HG02981 (cell line): ENCODE measurements around the gene BMP7.

ENCODE experiments used
- ATAC-seq: cut with Tn5 transposase; IDR thresholded peaks from one replicate; pipeline ENCODE4 v1.9.1; 2021; ENCODE audit warnings: mild to moderate bottlenecking, moderate library complexity; ENCODE audit not compliant: unreplicated experiment

The BMP7 gene

DNA sequence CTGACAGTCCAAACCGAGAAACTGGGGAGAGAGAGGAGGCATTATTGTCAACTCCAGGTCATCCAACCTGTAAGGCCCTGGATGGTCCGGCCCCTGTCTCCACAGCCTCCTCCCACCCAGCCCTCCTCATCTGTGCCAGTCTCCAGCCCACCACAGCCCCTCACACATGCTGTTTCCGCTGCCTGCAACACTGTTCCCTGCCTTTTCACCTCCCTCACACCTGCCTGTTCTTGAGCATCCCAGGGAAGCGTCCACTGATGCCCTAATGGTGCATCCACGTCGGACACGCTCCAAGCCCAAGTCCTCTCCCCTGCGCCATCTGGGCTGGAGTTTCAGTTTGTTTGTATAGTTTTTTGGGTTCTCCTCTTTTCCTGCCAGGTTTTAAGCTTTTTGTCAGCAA is 52.0 kb downstream of the BMP7 start:
- ATAC-seq: no peak

- ATAC-seq: no peak
Observed at GRCh38 chr20:57213924-57214323, 52.5 kb downstream of the BMP7 start.

GRCh38 chr20:57213291-57213690 is 53.1 kb downstream of the BMP7 start:
- ATAC-seq: no peak

DNA sequence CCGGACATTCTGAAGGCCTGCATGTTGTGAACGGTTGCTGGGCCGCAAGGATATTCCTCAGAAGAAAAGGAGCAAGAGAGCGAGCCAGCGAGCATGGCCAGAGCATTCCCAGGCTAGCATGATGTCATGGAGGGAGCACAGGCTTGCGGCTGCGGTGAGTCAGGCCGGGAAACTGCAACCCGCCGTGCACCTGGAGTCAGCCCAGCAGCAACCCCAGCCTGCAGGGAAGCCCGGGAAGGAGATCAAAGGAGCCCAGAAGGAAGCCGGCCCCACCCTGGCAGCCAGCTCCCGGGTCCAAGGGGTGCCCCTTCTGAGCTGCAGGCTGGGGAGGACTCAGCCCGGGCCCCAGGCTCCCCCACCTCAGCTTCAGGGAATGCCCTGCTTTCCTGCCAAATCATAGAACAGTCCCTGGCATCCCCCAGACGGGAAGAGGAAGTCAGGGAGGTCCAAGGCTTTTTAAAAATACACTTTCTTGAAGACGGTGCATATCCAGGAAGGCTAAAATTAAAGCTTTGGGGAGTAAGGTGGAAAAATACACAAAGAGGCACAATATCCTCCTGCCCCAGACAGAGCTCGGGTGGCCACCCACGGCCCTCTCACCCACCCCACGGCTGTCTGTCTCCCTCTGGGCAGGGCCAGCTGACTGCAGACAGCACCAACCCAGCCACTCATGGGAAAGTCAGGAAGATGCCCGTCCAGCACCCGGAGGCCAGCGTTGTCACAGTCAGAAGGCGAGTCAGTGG is 53.7 kb downstream of the BMP7 start:
- ATAC-seq: no peak

DNA sequence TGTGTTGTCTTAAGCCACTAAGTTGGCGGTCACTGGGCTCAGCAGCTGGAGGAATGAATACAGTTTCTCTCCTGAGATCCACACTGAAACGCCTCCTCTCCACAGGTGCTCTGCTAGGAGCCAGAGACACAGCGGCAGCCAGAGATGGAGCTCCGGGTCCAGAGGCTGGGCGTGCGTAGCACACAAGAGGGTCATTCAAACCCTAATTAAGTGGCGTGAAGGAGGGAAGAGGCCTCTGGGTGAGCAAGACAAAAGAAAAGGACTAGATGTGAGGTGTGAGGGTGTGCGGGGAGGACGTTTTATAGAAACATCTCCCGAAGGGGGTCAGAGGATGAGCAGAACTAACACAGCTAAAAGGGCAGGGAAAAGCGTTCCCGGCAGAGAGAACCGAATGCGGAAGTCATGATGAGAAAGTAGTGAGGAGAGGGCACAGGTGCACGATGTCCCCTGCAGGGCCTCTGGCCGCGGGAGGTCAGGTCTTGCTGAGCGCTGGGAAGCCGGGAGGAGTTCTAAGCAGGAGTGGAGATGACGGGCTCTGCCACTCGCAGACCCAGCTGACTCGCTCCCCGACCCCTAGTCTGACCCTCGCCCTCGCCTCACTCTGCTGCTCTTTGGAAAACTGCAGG is 54.4 kb downstream of the BMP7 start:
- ATAC-seq: no peak

- ATAC-seq: no peak
Observed at GRCh38 chr20:57211406-57211805, 55.0 kb downstream of the BMP7 start.

DNA sequence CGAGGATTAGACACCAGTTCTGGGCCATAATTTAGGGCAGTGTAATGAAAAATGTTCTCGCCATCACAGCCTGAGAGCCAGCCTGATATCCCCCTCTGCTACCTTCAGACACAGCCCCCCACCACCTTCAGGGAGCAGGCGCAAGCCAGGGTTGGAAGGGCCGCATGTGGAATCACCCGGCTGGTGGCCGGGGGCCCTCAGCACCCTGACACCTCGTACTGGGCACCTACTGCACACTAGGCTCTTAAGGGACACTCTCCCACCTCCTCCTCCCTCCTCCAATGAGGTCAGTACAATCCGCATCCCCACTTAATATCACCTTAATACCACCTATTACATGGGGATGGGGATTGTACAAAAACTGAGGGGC is 55.5 kb downstream of the BMP7 start:
- ATAC-seq: no peak

- no peak for ATAC-seq
Observed at GRCh38 chr20:57210054-57210910, 56.2 kb downstream of the BMP7 start.

DNA sequence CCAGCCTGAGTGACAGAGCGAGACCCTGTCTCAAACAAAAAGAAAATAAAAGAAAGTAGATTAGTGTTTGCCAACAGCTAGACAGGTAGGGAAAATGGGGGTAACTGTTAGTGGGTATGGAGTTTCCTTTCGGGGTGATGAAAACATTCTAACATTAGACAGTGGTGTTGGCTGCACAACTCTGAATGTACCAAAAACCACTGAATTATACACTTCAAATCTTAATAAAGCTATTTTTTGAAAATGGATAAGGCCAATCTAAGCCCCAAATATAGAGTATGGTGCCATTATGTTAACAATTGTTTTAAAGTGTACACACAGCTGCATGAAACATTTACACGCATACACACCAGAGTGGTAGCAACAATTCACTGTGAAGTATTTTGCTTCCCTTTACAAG is 57.0 kb downstream of the BMP7 start:
- no peak for ATAC-seq

DNA sequence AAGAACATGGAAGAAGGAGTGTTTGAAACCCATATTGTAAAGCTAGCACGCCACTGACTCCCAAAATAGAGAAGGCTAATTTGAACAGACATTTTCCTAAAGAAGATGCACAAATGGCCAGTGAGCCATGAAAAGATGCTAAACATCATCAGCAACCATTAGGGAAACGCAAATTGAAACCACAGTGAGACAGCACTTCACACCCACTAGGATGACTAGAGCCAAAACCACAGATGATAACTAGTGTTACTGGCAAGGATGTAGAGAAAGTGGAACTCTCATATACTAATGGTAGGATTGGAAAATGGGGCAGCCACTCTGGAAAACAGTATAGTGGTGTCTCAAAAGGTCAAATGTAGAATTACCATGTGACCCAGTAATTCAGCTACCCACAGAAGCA is 58.2 kb downstream of the BMP7 start:
- ATAC-seq: no peak

GRCh38 chr20:57207251-57207650 is 59.2 kb downstream of the BMP7 start:
- ATAC-seq: no peak

DNA sequence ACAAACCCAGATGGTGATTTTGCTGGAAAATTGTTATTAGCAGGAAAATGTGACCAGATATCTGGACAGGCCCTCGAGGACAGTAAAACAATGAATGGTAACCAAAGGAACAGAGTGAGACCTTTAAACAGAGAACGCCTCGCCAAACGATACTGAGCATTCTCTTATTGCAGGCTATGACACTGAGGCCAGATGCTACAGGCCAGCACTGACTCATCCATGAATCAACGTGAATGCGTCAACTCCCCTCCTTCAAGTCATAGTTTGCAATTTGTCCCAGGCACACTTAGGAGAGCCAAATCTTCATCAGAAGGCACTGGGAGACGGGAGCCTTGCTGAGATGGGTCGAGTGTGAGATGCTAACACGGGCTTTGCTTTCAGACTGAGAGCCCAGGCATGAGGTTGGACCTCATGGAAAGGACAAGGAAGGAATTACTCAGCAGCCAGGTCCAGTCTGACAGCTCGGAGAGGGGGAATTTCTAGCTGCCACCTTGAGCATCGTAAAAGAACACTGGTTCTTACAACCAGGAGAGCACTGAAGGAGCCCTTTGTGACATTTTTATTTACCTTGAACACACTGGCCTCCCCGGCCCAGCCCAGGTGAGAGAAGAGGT is 60.7 kb downstream of the BMP7 start:
- ATAC-seq: no peak

GRCh38 chr20:57203986-57204385 is 62.5 kb downstream of the BMP7 start:
- no peak for ATAC-seq

DNA sequence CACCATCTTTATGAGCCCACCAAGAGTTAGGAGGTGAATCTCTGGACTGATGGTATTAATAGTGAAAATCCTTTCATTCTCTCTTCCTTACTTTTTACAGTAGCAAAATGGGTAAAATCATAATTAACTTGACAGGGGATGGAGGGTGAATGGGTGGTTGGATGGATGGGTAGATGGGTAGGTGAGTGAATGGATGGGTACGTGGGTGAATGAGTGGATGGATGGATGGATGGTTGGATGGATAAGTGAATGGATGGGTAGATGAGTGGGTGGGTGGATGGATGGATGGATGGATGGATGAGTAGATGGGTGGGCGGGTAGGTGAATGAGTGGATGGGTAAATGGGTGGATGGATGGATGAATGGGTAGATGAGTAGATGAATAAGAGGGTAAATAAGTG is 63.2 kb downstream of the BMP7 start:
- ATAC-seq: no peak

DNA sequence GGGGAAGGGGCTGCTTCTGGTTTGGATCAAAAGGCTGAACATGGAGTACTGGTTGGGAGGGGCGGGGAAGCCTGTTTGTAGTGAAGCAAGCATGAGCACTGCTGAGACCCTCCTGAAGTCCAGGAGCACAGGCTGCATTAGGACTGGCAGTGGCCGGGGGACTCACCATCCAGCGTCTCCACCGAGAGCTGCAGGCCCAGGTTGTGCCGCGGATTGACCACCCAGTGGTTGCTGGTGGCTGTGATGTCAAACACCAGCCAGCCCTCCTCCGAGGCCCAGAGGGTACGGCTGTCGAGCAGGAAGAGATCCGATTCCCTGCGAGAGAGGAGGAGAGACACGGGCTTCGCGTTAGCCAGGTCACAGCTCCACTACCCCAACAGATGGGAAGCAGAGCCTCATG is 64.1 kb downstream of the BMP7 start:
- no peak for ATAC-seq

GRCh38 chr20:57200882-57201695 is 65.4 kb downstream of the BMP7 start:
- no peak for ATAC-seq

DNA sequence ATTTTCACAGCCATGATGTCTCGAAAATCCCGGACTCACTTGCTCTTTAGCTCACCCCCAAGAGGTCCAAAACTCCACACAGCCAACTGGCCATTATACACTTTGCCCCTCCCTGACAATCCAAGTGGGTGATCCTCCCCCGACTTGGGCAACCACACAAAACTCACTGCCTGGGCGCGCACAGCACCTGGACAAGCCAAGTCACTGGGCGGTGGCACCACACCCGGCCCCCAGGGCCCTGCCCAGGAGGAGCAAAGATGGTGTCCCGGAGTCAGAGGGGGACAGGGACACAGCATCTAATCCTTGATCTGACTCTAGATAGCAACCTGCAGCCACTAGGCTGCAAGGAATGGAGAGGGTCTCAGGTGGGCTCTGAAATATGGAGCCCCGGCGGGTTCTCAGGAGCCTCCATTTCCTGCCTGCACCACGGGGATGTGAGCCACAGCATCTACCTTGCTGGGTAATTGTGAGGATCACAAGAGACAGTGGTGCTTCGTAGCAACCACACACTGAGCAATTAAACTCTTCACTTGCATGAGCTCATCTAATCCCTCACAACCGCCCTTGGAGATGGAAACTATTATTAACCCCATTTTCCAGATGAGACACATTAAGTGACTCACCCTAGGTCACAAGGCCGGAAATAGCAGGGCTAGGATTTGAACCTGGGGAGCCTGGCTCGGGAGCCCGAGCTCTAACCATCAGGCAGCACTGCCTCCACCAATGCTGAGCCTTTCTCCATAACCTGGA is 66.6 kb downstream of the BMP7 start:
- ATAC-seq: no peak

DNA sequence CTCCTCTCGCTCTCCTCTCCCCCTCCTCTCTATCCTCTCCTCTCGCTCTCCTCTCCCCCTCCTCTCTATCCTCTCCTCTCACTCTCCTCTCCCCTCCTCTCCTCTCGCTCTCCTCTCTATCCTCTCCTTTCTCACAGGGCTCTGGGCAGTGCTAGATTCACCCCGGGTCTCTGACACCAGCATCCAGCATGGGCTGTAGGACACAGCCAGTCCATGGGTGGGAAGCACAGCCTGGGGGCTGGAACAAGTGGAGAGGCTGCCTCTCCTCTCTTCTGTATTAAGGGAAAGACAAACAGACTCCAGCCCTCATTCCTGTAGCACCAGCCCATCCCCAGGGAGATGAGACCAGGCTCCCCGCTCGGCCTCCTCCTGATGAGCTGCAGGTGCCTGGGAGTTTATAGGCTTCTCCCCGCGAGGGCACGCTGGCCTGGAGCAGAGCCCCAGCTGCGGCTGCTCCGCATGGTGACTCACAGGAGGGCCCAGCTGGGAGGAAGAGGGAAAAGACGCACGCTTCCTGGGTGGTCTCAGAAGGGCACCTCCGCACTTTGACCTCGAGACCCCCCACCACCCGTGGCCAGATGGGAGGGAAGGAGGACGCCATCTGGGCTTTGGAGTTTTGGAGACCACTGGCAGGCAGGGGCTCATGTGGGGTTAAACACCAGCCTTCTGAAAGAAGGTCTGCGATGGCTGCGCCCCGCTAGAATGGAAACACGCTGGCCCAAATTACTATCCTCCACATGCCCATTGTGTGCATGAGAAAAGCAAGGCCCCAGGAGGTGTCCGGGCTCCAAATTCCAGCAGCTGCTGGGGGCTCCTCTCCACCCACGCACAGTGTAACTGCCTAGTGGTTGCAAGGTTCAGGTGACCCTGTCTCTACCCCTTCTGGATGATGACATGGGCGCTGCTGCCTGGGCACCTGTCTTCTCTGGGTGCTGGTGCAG is 68.0 kb downstream of the BMP7 start:
- ATAC-seq: no peak
